HS-5 (cell line): ENCODE results near the gene KAT5.
A peak's percentile ranks its signal among the peaks of the same experiment; 100 is the strongest.
"Not testable (repeated sequence)": the region's sequence is repeated elsewhere in the genome, so short reads cannot be mapped to it uniquely, and the experiment has no call there.

Experiments
- DNase-seq: peaks from one replicate; pipeline ENCODE4 v3.0.0-alpha.2; 2012; ENCODE audit warnings: low read depth

The KAT5 gene

DNA sequence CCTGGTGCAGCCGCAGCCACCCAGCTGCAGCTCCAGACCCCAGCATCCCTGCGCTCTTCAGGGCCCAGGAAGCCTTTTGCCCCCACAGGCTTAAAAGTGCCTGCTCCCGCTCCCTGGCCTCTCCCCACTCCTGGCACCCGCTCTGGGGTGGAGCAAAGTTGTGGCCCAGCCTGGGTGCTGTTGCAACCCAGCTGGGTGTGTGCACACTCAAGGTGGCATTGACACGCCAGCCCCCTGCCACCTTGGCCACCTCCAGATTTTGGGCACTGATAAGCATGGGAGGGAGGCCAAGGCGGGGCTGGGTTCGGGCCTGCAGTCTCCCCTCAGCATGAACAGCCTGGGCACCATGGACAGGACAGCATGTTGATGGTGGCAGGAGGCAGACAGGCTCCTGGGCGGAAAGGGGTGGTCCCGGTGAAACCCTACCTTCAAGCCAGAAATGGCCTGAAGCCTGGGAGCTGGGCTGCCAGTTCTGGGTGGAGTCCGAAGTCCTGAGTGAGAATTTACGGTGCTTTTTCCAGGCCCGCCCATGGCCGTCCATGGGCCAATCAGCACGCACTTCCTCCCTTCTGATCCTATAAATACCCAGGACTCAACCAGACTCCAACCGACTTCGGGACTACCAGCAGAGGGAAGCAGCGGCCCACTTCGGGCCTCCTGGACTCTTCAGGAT is 32.1 kb downstream of the KAT5 start:
- DNase-seq: no peak

DNA sequence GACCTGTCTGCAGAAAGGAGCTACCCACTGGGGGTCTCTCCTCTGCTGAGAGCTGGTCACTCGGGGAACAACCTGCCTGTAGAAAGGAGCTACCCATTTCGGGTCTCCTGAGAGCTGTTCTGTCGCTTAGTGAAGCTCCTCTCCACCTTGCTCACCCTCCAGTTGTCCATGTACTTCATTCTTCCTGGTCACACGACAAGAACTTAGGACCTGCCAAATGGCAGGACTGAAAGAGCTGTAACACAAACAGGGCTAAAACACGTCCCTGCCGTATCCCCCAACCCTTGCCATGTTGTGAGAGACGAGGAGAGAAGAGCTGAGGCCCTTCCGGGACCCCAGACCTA is 32.6 kb downstream of the KAT5 start:
- no peak for DNase-seq

DNA sequence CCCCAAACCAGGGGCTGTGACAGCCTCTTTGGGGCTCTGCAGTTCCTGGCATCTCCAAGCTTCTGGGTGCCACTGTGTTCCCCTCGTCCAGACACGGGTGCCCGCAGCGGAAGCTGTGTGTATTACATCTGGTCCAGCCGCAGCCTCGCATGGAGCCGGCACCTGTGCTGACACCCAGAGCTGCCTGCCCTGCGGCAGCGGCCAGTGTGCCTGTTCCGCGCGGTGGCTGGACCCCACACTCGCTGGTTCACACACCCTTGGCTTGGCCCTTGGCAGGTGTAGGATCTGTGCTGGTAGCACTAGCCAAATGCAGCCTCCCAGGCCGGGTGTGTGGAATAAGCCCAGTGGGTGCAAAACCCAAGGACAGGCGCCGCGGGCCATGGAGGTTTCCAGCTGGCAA is 33.0 kb downstream of the KAT5 start:
- no peak for DNase-seq

DNA sequence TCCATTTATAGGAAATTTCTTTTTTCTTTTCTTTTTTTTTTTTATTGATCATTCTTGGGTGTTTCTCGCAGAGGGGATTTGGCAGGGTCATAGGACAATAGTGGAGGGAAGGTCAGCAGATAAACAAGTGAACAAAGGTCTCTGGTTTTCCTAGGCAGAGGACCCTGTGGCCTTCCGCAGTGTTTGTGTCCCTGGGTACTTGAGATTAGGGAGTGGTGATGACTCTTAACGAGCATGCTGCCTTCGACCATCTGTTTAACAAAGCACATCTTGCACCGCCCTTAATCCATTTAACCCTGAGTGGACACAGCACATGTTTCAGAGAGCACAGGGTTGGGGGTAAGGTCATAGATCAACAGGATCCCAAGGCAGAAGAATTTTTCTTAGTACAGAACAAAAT is 50.1 kb downstream of the KAT5 start:
- DNase-seq: not testable (repeated sequence)

DNA sequence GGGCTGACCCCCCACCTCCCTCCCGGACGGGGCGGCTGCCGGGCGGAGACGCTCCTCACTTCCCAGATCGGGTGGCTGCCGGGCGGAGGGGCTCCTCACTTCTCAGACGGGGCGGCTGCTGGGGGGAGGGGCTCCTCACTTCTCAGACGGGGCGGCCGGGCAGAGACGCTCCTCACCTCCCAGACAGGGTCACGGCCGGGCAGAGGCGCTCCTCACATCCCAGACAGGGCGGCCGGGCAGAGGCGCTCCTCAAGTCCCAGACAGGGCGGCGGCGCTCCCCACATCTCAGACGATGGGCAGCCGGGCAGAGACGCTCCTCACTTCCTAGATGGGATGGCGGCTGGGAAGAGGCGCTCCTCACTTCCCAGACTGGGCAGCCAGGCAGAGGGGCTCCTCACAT is 50.8 kb downstream of the KAT5 start:
- DNase-seq: not testable (repeated sequence)

DNA sequence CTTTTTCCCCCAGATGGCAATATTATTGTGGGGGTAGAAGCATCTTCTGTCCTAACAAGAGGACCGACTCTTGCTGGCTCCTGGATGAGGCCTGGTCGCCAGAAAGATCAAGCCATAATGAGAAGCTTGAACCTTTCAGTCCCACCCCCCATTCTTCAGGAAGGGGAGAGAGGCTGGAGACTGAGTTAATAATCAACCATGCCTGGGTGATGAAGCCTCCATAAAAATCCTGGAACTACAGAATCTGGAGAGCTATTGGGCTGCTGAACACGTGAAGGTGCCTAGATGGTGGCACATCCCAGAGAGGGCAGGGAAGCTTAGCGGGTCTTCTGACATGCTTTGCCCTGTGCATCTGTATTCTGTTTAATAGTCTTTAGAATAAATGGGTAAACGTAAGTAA is 52.4 kb downstream of the KAT5 start:
- DNase-seq: no peak

DNA sequence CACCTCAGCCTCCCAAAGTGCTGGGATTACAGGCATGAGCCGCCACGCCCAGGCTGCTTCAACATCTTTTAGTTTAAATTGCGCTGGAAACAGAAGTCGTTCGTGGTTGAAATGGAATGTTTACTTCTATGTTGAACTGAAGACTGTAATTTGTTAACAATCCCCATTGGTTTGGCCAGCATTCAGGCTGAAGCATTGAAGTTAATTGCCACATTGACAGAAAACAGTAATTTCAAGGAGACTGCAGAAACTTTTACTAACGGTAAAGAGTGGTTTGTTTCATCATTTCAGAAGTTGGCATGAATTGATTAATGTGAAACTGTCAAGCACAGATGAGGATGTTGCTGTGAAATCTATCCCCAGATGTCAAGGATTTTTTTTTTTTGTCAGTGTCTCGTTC is 54.5 kb downstream of the KAT5 start:
- peak; percentile 28 for DNase-seq

DNA sequence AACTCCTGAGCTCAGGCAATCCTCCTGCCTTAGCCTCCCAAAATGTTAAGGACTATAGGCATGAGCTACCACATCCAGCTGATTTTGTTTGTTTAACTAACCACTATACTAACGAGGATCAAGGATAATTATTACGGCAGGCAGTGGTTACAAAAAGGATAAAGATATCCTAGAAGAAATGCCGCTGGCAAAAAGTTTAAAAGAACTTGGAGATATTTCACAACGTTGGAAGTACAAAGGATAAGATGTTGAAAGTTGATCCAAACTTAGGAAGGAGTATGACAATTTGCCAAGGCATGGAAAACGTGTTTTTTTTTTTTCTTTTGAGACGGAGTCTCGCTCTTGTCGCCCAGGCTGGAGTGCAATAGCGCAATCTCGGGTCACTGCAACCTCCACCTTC is 55.4 kb downstream of the KAT5 start:
- no peak for DNase-seq

DNA sequence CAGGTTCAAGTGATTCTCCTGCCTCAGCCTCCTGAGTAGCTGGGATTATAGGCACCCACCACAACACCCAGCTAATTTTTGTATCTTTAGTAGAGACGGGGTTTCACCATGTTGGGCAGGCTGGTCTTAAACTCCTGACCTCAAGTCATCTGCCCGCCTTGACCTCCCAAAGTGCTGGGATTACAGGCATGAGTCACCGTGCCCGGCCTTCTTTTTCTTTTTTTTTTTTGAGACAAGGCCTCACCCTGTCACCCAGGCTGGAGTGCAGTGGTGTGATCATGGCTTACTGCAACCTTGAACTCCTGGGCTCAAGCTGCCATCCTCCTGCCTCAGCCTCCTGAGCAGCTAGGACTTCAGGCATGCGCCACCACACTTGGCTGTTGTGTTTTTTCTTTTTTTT is 55.8 kb downstream of the KAT5 start:
- DNase-seq: not testable (repeated sequence)
